Nephron progenitor cell (in vitro differentiated cells): Measurements from ENCODE around the gene ZWILCH.

Experiments
- DNase-seq: peaks from one replicate; pipeline ENCODE4 v3.0.0; 2021
- H3K27ac Mint-ChIP-seq: 2 replicates; pipeline ENCODE4 v1.8.0; 2021; ENCODE audit warnings: mild to moderate bottlenecking, moderate library complexity, mixed read lengths
- H3K27me3 Mint-ChIP-seq: 2 replicates; pipeline ENCODE4 v1.8.0; 2021; ENCODE audit warnings: mild to moderate bottlenecking, low read depth, mixed read lengths; ENCODE audit not compliant: poor library complexity
- H3K36me3 Mint-ChIP-seq: 2 replicates; pipeline ENCODE4 v1.8.0; 2021; ENCODE audit warnings: low read depth, mixed read lengths
- H3K4me1 Mint-ChIP-seq: 2 replicates; pipeline ENCODE4 v1.8.0; 2021; ENCODE audit warnings: mixed read lengths
- H3K4me3 Mint-ChIP-seq: 2 replicates; pipeline ENCODE4 v1.8.0; 2021; ENCODE audit warnings: mild to moderate bottlenecking, moderate library complexity, mixed read lengths
- H3K9me3 Mint-ChIP-seq: 2 replicates; pipeline ENCODE4 v1.8.0; 2021; ENCODE audit warnings: mild to moderate bottlenecking, moderate library complexity, mixed read lengths
- CTCF ChIP-seq: fragments of 200-600 bp; sonication (generic); IDR thresholded peaks from 2 replicates; pipeline ENCODE4 v1.5.0; 2021; ENCODE audit warnings: antibody characterized with exemption

The ZWILCH gene

DNA sequence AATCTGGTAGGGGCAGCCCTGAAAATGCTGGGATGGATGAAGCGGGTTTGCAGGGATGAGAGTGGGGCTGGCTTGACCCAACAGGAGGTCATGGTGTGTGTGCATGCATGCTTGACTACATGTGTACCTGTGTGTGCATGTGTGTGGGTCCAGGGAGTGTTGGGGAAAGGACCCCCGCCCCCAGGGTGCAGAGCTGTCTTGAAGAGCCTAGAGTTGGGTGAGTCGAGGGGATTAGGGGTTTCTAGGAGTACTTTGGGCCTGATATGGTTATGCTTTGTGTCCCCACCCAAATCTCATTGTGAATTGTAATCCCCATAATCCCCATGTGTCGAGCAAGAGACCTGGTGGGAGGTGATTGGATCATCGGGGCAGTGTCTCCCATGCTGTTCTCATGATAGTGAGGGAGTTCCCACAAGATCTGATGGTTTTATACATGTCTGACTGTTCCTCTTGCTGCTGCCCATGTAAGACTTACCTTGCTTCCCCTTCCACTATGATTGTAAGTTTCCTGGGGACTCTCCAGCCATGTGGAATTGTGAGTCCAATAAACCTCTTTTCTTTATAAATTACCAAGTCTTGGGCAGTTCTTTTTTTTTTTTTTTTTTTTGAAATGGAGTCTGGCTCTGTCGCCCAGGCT, 65.8 kb downstream of the ZWILCH start:
- Mint-ChIP-seq H3K4me3 (no peak overlapping the region), H3K36me3 (no peaks in the 10 kb centered on the region), H3K9me3 (no peaks in the 10 kb centered on the region), H3K27ac (no peak overlapping the region), H3K4me1 (peaks cover 13% of the 10 kb centered on the region), H3K27me3 (peaks cover 14% of the 10 kb centered on the region)
- no peak for DNase-seq
- no peak for TF ChIP-seq CTCF

DNA sequence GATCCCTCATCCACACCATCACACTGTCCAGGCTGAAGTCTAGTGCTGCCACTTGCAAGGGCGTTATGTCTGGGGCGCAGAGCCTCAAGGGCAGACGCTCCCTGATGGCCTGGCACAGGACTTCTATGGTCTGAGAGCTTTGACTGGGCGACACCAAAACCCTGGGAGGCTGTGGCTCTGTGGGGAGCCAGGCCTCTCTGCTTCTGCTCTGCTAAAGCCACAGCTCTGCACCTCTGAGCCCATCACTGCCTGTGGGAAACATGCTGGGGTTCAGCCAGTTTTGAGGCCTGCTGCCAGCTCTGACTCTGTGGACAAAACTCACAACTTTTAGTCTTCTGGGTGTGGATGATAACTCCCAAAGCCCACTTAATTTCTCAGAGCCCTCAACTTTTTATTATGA, 67.0 kb downstream of the ZWILCH start:
- H3K27ac Mint-ChIP-seq: no peak overlapping the region

DNA sequence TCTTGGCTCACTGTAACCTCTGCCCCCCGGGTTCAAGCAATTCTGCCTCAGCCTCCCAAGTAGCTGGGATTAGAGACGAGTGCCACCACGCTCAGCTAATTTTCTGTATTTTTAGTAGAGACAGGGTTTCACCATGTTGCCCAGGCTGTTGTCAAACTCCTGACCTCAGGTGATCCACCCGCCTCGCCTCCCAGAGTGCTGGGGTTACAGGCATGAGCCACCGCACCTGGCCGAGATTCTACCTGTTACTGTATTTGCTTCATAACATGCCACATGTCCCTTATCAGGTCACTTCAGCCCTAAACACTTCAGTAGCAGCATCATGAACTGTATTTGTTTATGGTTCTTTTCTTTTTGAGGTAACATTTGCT, 68.2 kb downstream of the ZWILCH start:
- no peak overlapping the region for H3K27ac Mint-ChIP-seq
- no peak for DNase-seq
- no peaks in the 10 kb centered on the region for H3K4me1 Mint-ChIP-seq
- H3K9me3 Mint-ChIP-seq: no peaks in the 10 kb centered on the region
- no peaks in the 10 kb centered on the region for H3K36me3 Mint-ChIP-seq
- H3K4me3 Mint-ChIP-seq: no peak overlapping the region
- no peak for TF ChIP-seq CTCF
- H3K27me3 Mint-ChIP-seq: peaks cover 6% of the 10 kb centered on the region

More for the DNA sequence above, 67.0 kb downstream of the ZWILCH start:
- Mint-ChIP-seq H3K9me3 (no peaks in the 10 kb centered on the region), H3K36me3 (no peaks in the 10 kb centered on the region), H3K4me1 (peaks cover under 1% of the 10 kb centered on the region), H3K27me3 (peaks cover 14% of the 10 kb centered on the region), H3K4me3 (no peak overlapping the region)
- TF ChIP-seq CTCF: no peak
- no peak for DNase-seq

DNA sequence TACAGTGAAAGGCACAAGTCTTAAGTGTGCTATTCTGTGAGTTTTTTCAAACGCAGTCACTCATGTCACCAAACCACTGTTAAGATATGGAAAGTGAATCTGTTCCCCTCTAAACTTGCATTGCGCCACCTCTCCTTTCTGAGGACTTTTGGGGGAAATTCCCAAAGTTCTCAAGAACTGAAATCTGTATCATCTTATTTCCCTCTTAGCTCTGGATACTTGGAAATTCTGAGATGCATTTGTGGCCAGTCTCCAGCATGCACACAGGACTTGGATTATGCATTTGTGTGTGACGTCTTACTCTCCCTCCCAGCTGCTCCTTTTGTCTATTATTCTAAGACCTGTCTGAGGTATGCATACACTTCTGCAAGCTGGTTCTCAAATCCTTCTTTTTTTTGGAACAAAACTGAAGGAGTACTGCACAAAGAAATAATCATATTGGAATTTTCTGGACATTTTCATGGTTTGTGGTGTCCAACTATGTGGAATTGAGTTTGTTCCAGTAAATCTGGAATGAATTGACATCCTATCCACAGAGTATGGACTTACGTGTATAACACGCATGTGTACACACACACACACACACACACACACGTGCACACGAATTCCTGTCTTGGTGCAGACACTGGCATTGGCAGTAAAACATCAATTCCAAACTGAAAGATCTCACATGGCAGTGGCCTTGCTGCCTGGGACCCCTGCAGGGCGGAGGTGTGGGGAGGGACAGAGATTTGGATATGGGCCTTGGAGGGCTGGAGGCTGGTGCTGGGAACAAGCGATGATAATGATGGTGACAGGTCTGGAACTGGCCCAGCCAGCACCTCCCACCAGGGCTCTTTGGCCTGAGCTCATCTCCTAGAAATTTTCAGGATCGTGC, 68.8 kb downstream of the ZWILCH start:
- TF ChIP-seq CTCF: no peak
- Mint-ChIP-seq H3K9me3 (no peaks in the 10 kb centered on the region), H3K27ac (no peak overlapping the region), H3K4me3 (no peak overlapping the region), H3K4me1 (no peaks in the 10 kb centered on the region), H3K36me3 (no peaks in the 10 kb centered on the region), H3K27me3 (peaks cover 9% of the 10 kb centered on the region)
- no peak for DNase-seq

DNA sequence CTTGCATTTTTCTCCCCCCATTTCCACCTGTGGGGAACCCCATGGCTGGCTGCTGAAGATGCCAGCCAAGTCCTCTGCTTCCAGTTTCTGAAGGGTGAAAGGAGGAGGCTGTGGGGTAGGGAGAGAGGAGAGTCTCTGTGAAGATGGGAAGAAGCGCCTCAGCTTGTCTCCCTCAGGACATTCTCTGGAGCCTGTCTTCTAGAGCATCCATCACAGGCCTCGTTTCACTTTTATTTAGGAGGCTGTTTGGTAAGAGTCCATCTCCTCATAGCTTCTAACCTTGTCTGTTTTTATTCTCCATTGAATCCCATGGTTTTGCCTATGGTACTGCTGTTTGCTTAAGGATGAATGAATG, 69.4 kb downstream of the ZWILCH start:
- Mint-ChIP-seq H3K27ac (no peak overlapping the region), H3K36me3 (no peaks in the 10 kb centered on the region), H3K9me3 (no peaks in the 10 kb centered on the region), H3K27me3 (peaks cover 9% of the 10 kb centered on the region), H3K4me1 (no peaks in the 10 kb centered on the region), H3K4me3 (no peak overlapping the region)
- no peak for DNase-seq
- TF ChIP-seq CTCF: no peak
